Measurements from ENCODE around the gene MYO9B.

Gene MYO9B

DNA sequence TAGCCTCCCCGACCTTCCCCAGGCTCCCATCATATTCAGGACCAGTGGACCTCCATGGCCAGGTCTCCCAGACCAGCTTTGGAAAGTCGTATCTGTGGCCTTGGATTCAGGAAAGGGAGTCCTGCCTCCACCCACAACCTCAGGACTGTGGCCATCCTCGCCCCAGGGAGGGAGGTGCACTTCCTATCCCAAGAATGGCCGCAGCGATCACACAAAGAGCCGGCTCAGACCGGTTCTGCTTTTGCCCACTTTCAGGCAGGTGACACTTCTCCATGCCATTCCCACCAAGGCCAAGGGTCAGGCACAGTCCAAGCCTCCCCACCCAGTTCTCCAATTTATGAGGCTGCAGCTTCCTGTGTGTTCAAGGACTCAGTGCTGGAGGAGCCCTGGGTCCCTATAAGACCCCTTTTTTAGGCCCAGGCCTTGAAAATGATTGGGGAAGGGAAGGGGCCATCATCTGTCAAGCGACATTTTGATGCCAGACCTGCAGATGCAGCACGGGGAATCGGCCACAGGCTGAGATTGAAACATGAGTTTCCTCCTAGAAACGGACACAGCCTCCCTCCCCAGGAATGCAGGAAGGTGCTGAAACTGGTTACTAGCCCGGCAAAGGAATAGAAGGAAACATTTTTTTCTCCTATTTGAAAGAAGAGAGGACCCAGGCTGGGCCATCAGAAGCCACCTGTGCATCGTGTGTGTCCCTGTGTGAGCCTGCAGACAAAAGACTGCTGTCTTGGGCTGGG, 74.0 kb downstream of the MYO9B start:
- no peak for DNase-seq (ENCODE audit: low read depth)
- TF ChIP-seq, protein P1, sequence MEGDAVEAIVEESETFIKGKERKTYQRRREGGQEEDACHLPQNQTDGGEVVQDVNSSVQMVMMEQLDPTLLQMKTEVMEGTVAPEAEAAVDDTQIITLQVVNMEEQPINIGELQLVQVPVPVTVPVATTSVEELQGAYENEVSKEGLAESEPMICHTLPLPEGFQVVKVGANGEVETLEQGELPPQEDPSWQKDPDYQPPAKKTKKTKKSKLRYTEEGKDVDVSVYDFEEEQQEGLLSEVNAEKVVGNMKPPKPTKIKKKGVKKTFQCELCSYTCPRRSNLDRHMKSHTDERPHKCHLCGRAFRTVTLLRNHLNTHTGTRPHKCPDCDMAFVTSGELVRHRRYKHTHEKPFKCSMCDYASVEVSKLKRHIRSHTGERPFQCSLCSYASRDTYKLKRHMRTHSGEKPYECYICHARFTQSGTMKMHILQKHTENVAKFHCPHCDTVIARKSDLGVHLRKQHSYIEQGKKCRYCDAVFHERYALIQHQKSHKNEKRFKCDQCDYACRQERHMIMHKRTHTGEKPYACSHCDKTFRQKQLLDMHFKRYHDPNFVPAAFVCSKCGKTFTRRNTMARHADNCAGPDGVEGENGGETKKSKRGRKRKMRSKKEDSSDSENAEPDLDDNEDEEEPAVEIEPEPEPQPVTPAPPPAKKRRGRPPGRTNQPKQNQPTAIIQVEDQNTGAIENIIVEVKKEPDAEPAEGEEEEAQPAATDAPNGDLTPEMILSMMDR (IDR thresholded peaks at IDR 0.05; ENCODE audit: control insufficient read depth, insufficient read depth, low read depth, low read length, missing control alignments) = no peak
- H3K4me3 ChIP-seq (ENCODE audit: control insufficient read depth, low read depth, low read length) = no peak overlapping the region

DNA sequence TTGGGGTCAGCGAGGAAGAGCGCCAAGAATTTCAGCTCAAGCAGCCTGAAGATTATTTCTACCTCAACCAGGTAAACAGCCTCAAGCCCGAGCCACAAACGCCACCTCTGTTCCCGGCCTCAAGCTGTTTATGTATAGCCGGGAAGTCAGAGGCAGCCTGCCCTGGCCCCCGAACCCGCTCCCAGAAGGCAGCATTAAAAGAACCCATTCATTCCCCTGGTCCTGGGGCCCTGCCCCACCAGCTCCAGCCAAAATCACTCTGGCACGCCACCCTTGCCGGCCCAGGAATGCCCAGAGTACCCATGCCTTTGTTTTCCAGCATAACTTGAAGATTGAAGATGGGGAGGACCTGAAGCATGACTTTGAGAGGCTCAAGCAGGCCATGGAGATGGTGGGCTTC, 78.4 kb downstream of the MYO9B start:
- TF ChIP-seq, protein P1 (IDR thresholded peaks at IDR 0.05; ENCODE audit: control insufficient read depth, insufficient read depth, low read depth, low read length, missing control alignments) = no peak
- no peak for DNase-seq (ENCODE audit: low read depth)
- H3K4me3 ChIP-seq (ENCODE audit: control insufficient read depth, low read depth, low read length) = no peak overlapping the region

DNA sequence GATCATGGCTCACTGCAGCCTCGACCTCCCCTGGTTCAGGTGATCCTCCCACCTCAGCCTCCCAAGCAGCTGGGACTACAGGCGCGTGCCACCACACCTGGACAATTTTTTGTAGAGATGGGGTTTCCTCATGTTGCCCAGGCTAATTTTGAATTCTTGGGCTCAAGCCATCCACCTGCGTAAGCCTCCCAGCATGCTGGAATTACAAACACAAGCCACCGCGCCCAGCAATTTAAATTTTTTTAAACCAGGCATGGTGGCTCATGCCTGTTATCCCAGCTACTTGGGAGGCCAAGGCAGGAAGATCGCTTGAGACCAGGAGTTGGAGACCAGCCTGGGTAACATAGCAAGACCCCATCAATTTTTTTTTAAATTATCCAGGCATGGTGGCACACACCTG, 79.7 kb downstream of the MYO9B start:
- TF ChIP-seq, protein P1 (IDR thresholded peaks at IDR 0.05; ENCODE audit: control insufficient read depth, insufficient read depth, low read depth, low read length, missing control alignments) = no peak
- H3K4me3 ChIP-seq (ENCODE audit: control insufficient read depth, low read depth, low read length) = no peak overlapping the region
- no peak for DNase-seq (ENCODE audit: low read depth)

DNA sequence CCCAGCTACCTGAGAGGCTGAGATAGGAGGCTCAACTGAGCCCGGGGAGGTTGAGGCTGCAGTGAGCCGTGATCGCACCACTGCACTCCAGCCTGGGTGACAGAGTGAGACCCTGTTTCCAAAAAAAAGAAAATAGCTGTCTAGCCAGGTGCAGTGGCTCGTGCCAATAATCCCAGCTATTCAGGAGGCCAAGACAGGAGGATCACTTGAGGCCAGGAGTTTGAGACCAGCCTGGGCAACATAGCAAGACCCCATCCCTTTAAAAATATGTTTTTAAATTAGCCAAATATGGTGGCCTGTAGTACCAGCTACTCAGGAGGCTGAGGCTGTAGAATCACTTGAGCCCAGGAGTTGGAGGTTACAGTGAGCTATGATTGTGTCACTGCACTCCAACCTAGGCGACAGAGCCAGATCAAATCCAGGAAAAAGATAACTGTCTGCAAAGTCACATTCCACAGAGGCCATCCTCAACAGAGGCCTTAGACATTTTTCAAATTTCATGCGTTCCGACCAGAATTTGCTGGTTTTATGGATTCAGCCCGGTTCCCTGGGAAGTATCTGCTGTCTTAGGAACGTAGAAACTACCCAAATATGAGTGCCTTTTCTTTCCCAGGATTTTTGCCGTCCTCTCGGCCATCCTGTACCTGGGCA, 80.8 kb downstream of the MYO9B start:
- no peak for DNase-seq (ENCODE audit: low read depth)
- TF ChIP-seq, protein P1 (IDR thresholded peaks at IDR 0.05; ENCODE audit: control insufficient read depth, insufficient read depth, low read depth, low read length, missing control alignments) = no peak
- no peak overlapping the region for H3K4me3 ChIP-seq (ENCODE audit: control insufficient read depth, low read depth, low read length)

DNA sequence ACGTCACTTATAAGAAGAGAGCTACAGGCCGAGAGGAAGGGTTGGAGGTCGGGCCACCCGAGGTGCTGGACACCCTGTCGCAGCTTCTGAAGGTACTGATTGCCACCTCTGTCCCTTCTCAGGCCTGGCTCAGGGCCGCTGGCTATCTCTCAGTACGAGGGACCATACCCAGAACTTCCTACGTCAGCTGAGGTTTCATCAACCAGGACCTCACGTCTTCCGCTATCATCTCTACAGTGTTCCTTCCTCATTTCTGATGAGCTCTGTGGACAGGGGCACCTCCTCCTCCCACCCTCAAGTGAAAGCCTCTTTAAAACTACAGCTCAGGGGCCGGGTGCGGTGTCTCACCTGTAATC, 81.3 kb downstream of the MYO9B start:
- no peak for DNase-seq (ENCODE audit: low read depth)
- H3K4me3 ChIP-seq (ENCODE audit: control insufficient read depth, low read depth, low read length) = no peak overlapping the region
- TF ChIP-seq, protein P1 (IDR thresholded peaks at IDR 0.05; ENCODE audit: control insufficient read depth, insufficient read depth, low read depth, low read length, missing control alignments) = no peak

DNA sequence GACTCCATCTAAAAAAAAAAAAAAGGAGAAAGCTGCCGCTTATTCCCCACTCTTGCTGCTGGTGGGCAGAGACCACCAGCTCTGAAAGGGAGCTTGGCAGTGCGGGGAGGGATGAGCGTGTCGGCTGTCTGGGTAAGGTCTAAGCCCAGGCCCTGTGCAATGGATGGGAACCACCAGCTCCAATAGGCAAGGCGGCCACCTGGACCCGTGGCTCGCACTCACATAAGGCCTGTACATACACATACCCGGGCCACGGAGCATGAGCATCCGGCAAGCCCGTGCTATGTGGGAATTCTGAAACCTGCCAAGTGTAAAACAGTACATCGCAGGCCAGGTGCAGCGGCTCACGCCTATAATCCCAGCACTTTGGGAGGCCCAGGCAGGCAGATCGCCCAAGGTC, 83.0 kb downstream of the MYO9B start:
- no peak overlapping the region for H3K4me3 ChIP-seq (ENCODE audit: control insufficient read depth, low read depth, low read length)
- no peak for DNase-seq (ENCODE audit: low read depth)
- TF ChIP-seq, protein P1 (IDR thresholded peaks at IDR 0.05; ENCODE audit: control insufficient read depth, insufficient read depth, low read depth, low read length, missing control alignments) = no peak
